H9 (cell line): Measurements from ENCODE around the gene OR52W1. TPM values are rescaled to one million over a fixed set of nuclear protein-coding genes. Genes with fewer than 3 reads are reported as not detected.
A peak's percentile ranks its signal among the peaks of the same experiment; 100 is the strongest.

Experiments used
- DNase-seq: peaks from one replicate; pipeline ENCODE4 v3.0.0-alpha.2; 2017
- H2AFZ ChIP-seq: one replicate; pipeline ENCODE4 v1.6.1; 2013; ENCODE audit warnings: mild to moderate bottlenecking, low read length, control low read depth, moderate library complexity
- H2AK5ac ChIP-seq: 2 replicates; pipeline ENCODE4 v1.6.1; 2013; ENCODE audit warnings: low read length, control low read depth, mixed read lengths; ENCODE audit not compliant: insufficient read length
- H2BK120ac ChIP-seq: one replicate; pipeline ENCODE4 v1.6.1; 2013; ENCODE audit warnings: low read depth, mild to moderate bottlenecking, low read length, control low read depth, inconsistent platforms; ENCODE audit not compliant: poor library complexity, severe bottlenecking
- H2BK12ac ChIP-seq: 2 replicates; pipeline ENCODE4 v1.6.1; 2013; ENCODE audit warnings: low read length, control low read depth, mixed read lengths, low read depth; ENCODE audit not compliant: insufficient read length
- H2BK15ac ChIP-seq: 2 replicates; pipeline ENCODE4 v1.6.1; 2013; ENCODE audit warnings: low read depth, low read length, control low read depth
- H2BK20ac ChIP-seq: one replicate; pipeline ENCODE4 v1.6.1; 2013; ENCODE audit warnings: low read depth, mild to moderate bottlenecking, low read length, control low read depth, inconsistent platforms; ENCODE audit not compliant: poor library complexity, severe bottlenecking
- H2BK5ac ChIP-seq: 2 replicates; pipeline ENCODE4 v1.6.1; 2013; ENCODE audit warnings: low read length, control low read depth, mixed read lengths; ENCODE audit not compliant: insufficient read length
- H3K14ac ChIP-seq: 2 replicates; pipeline ENCODE4 v1.6.1; 2013; ENCODE audit warnings: low read length, control low read depth; ENCODE audit not compliant: insufficient read depth
- H3K18ac ChIP-seq: 2 replicates; pipeline ENCODE4 v1.6.1; 2013; ENCODE audit warnings: low read depth, mild to moderate bottlenecking, mixed read lengths, low read length, control low read depth; ENCODE audit not compliant: insufficient read length
- H3K23ac ChIP-seq: 2 replicates; pipeline ENCODE4 v1.6.1; 2013; ENCODE audit warnings: low read length, control low read depth, mixed read lengths, low read depth; ENCODE audit not compliant: insufficient read length
- H3K23me2 ChIP-seq: 2 replicates; pipeline ENCODE4 v1.6.1; 2013; ENCODE audit warnings: low read depth, mild to moderate bottlenecking, mixed read lengths, low read length, control low read depth; ENCODE audit not compliant: insufficient read length, poor library complexity, severe bottlenecking
- H3K27ac ChIP-seq: 2 replicates; pipeline ENCODE4 v1.5.1; 2013; ENCODE audit warnings: low read length, control low read depth, mixed read lengths, low read depth; ENCODE audit not compliant: insufficient read length
- H3K27me3 ChIP-seq: 2 replicates; pipeline ENCODE4 v1.6.1; 2013; ENCODE audit warnings: low read length, control low read depth, inconsistent platforms; ENCODE audit not compliant: insufficient read depth
- H3K4ac ChIP-seq: 2 replicates; pipeline ENCODE4 v1.6.1; 2013; ENCODE audit warnings: low read depth, mild to moderate bottlenecking, control low read depth, inconsistent platforms, low read length, moderate library complexity
- H3K4me1 ChIP-seq: 2 replicates; pipeline ENCODE4 v1.6.1; 2013; ENCODE audit warnings: low read length, control low read depth, inconsistent platforms; ENCODE audit not compliant: insufficient read depth
- H3K4me2 ChIP-seq: 2 replicates; pipeline ENCODE4 v1.6.1; 2013; ENCODE audit warnings: low read length, control low read depth, mixed read lengths; ENCODE audit not compliant: insufficient read length, insufficient read depth
- H3K56ac ChIP-seq: 2 replicates; pipeline ENCODE4 v1.6.1; 2013; ENCODE audit warnings: low read depth, mild to moderate bottlenecking, mixed read lengths, low read length, control low read depth; ENCODE audit not compliant: insufficient read length
- H3K79me1 ChIP-seq: 2 replicates; pipeline ENCODE4 v1.6.1; 2013; ENCODE audit warnings: low read depth, mild to moderate bottlenecking, moderate library complexity, low read length, control low read depth, inconsistent platforms; ENCODE audit not compliant: insufficient read depth, poor library complexity, severe bottlenecking
- H3K79me2 ChIP-seq: 2 replicates; pipeline ENCODE4 v1.6.1; 2013; ENCODE audit warnings: low read length, control low read depth, inconsistent platforms; ENCODE audit not compliant: insufficient read depth
- H3K9ac ChIP-seq: 2 replicates; pipeline ENCODE4 v1.6.1; 2013; ENCODE audit warnings: low read length, control low read depth, mixed read lengths; ENCODE audit not compliant: insufficient read length; ENCODE audit errors: extremely low read depth
- H3K9me3 ChIP-seq: one replicate; pipeline ENCODE4 v1.6.1; 2013; ENCODE audit warnings: low read depth, low read length, inconsistent platforms; ENCODE audit not compliant: control insufficient read depth
- H3T11ph ChIP-seq: one replicate; pipeline ENCODE4 v1.6.1; 2013; ENCODE audit warnings: mild to moderate bottlenecking, low read length, control low read depth, inconsistent platforms
- H4K20me1 ChIP-seq: one replicate; pipeline ENCODE4 v1.6.1; 2013; ENCODE audit not compliant: control insufficient read depth, insufficient read length, insufficient read depth
- H4K5ac ChIP-seq: 2 replicates; pipeline ENCODE4 v1.6.1; 2013; ENCODE audit warnings: low read depth, mild to moderate bottlenecking, mixed read lengths, low read length, control low read depth; ENCODE audit not compliant: insufficient read length
- H4K8ac ChIP-seq: replicated peaks from 2 replicates; pipeline ENCODE4 v1.6.1; 2013; ENCODE audit warnings: low read length, control low read depth, mixed read lengths, low read depth; ENCODE audit not compliant: insufficient read length
- H4K91ac ChIP-seq: 2 replicates; pipeline ENCODE4 v1.6.1; 2013; ENCODE audit warnings: low read depth, mild to moderate bottlenecking, moderate library complexity, mixed read lengths, low read length, control low read depth; ENCODE audit not compliant: insufficient read length
- H3K27ac Mint-ChIP-seq, 3 experiments: 2 replicates in 2 of 3; 3 replicates in 1 of 3; pipeline ENCODE4 v1.8.0; 2020 to 2021; ENCODE audit warnings: mixed read lengths in 3 of 3, mild to moderate bottlenecking in 1 of 3, moderate library complexity in 1 of 3
- H3K27me3 Mint-ChIP-seq: 2 replicates; pipeline ENCODE4 v1.8.0; 2021; ENCODE audit warnings: low read depth, mild to moderate bottlenecking, moderate library complexity, mixed read lengths
- H3K36me3 Mint-ChIP-seq, 3 experiments: 2 replicates in 2 of 3; 3 replicates in 1 of 3; pipeline ENCODE4 v1.8.0; 2020 to 2021; ENCODE audit warnings: low read depth in 3 of 3, mixed read lengths in 3 of 3; ENCODE audit not compliant: insufficient read depth in 1 of 3
- H3K4me1 Mint-ChIP-seq, 2 experiments: 2 replicates each; pipeline ENCODE4 v1.8.0; 2020; ENCODE audit warnings: mixed read lengths in 2 of 2
- H3K4me3 Mint-ChIP-seq, 2 experiments: 2 replicates in 1 of 2; 3 replicates in 1 of 2; pipeline ENCODE4 v1.8.0; 2020 to 2021; ENCODE audit warnings: mild to moderate bottlenecking in 2 of 2, mixed read lengths in 2 of 2, moderate library complexity in 1 of 2
- H3K9me3 Mint-ChIP-seq, 2 experiments: 2 replicates in 1 of 2; 3 replicates in 1 of 2; pipeline ENCODE4 v1.8.0; 2020; ENCODE audit warnings: mild to moderate bottlenecking in 2 of 2, mixed read lengths in 2 of 2, moderate library complexity in 1 of 2
- total RNA-seq: library from RNA; stranded (reverse); gene quantifications from 2 replicates; pipeline ENCODE4 v1.2.1, GENCODE V29; 2021
- TF ChIP-seq, protein P1 (sequence below): fragments of 200-600 bp; sonication (generic); conservative IDR thresholded peaks from 3 replicates; pipeline ENCODE4 v1.8.0; 2021; ENCODE audit warnings: antibody characterized with exemption, mild to moderate bottlenecking

Gene OR52W1
- total RNA-seq, 1 experiment from 2014 or later: not detected

- Histone ChIP-seq H3K9me3 (no peaks in the 10 kb centered on the region), H2BK120ac (no peak overlapping the region), H3K27me3 (no peaks in the 10 kb centered on the region), H4K91ac (no peak overlapping the region), H2BK15ac (no peak overlapping the region), H3K4ac (no peak overlapping the region), H3K27ac (no peak overlapping the region), H4K20me1 (no peaks in the 10 kb centered on the region), H2BK20ac (no peak overlapping the region), H3T11ph (no peak overlapping the region), H3K9ac (no peak overlapping the region), H3K18ac (no peak overlapping the region), H2AFZ (no peak overlapping the region), H4K8ac (no peak overlapping the region), H3K56ac (no peak overlapping the region), H3K14ac (no peak overlapping the region), H2BK12ac (no peak overlapping the region), H3K23ac (no peak overlapping the region), H4K5ac (no peak overlapping the region), H3K4me2 (no peak overlapping the region), H3K79me2 (peaks cover 13% of the 10 kb centered on the region; the same call in 1 of the 2 replicates), H2BK5ac (no peak overlapping the region), H3K4me1 (no peaks in the 10 kb centered on the region), H3K79me1 (no peaks in the 10 kb centered on the region), H2AK5ac (no peak overlapping the region), H3K23me2 (peaks cover 7% of the 10 kb centered on the region)
- Mint-ChIP-seq H3K27ac (no peak overlapping the region), H3K4me3 (peak overlapping the region; percentile 38 to 54; a peak in 3 of 5 replicates), H3K9me3 (no peaks in the 10 kb centered on the region), H3K36me3 (no peaks in the 10 kb centered on the region), H3K4me1 (peaks cover 11 to 14% of the 10 kb centered on the region in 2 experiments), H3K27me3 (no peaks in the 10 kb centered on the region)
- no peak for DNase-seq
- TF ChIP-seq, protein P1, sequence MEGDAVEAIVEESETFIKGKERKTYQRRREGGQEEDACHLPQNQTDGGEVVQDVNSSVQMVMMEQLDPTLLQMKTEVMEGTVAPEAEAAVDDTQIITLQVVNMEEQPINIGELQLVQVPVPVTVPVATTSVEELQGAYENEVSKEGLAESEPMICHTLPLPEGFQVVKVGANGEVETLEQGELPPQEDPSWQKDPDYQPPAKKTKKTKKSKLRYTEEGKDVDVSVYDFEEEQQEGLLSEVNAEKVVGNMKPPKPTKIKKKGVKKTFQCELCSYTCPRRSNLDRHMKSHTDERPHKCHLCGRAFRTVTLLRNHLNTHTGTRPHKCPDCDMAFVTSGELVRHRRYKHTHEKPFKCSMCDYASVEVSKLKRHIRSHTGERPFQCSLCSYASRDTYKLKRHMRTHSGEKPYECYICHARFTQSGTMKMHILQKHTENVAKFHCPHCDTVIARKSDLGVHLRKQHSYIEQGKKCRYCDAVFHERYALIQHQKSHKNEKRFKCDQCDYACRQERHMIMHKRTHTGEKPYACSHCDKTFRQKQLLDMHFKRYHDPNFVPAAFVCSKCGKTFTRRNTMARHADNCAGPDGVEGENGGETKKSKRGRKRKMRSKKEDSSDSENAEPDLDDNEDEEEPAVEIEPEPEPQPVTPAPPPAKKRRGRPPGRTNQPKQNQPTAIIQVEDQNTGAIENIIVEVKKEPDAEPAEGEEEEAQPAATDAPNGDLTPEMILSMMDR: no peak
Observed at GRCh38 chr11:6232899-6233298, 33.9 kb downstream of the OR52W1 start.
